Stimulated activated CD8-positive, alpha-beta memory T cell treated with anti-CD3 and anti-CD28 coated beads, Interleukin-4, amount 100 ng/mL, for 4 hours (primary cell): ENCODE measurements around the gene CMC2.

Experiments
- DNase-seq, 2 donors: peaks; one replicate each; pipeline ENCODE4 v3.0.0-alpha.2; 2020; ENCODE audit warnings: low read depth in 2 of 2, low spot score in 1 of 2

CMC2 gene

DNA sequence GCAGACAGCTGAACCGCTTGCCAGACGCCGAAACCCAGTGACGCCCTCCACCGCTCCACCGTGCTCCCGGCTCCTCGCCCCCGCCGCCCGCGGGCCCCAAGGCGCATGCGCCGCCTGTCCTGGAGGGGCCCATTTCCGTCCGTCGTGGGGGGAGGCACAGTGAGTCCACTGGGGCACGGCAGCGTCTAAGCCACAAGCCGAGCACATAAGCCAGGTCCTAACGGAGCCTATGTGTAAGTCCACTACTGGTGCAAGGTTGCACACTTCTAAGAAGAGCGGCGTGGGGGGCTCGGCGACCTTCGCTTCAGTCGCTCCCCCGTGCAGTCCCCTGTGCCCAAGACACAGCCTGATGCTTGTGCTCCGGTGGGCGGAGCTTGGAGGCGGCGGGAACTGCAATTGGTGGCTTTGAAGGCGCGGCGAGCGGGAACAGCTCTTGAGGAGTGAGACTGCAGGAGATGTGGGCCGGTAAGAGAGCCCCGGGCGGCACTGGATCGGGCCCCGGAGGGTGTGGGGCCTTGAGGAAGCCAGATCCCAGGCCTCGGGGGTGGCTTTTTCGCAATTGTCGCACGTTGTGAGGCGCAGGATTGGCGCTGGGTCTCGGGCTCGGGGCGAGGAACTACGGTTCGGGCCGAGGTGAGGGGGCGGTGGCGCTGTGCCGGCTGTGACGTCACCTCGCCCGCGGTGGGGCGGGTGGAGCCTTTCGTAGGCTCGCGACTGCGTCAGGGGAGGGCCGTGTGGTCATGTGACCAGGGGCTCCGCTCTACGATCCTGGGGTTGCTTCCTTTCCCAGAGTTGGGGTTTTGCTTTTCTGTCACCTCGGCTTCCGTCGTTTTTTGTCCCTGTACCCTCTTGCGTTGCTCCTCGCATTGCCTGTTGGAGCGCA is at the start of gene CMC2, which contains the start of gene CENPN:
TSS of gene CMC2 (minus strand) at position 73 of the 883 bp plus-strand sequence. CDS start 9,491 bp downstream, outside the sequence.
TSS of gene CENPN (plus strand) at position 402 of the 883 bp plus-strand sequence. CDS start 4,726 bp downstream, outside the sequence.
- DNase-seq = peak; percentile 93

DNA sequence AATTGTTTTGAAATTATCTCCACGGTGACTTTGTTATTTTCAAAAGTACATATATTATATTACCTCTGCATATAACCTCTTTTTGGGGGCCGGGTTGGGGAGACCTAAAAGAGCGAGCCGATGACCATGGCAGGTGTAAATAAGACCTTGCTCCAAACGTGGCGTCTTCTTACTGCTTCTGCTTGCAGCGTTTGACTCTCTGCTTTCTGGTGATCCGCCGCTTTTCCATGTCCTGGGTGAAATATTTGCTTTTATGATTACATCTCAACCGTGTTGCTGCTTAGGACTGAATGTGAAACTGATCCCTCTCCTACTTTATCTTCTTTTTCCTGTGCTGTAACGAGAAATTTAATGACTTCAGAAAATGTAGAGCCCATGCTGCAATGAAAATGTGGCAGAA is 47.1 kb upstream of the CMC2 start:
- DNase-seq = no peak

DNA sequence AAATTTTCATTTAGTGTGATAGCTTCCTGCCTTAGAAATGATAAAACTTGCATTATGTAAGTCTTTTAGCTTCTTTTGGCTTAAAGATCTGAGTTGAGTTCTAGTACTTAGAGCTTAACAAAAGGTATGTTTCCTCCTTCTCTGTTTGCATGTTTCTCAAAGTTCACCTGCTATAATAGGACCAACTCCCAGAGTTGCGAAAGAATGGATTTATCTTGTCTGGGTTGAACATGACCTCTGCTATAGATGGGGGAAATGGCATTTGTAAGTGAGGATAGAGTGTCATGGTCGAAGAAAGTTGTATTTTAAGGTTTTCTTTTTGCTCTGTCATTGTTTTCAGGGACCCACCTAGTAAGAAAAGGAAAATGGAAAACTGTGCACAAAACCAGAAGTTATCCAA is 36.1 kb upstream of the CMC2 start:
- DNase-seq = no peak

DNA sequence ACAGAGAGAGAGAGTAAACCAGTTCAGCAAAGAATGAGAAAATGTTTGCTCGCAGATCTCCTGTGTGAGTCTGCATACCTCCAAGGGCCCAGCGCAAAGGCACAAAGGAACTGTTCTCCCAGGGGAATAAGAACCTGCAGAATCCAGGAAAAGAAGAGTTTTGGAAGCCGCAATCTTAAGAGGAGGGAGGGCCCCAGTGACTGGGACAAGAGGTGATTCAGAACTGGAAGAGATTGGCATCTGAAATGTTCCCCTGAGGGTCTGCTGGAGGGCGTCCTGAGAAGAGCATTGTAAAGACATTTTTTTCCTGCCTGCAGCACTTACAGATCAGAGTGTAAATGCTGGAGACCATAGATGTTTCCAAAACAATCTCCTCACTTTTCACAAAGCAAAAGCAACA is 35.0 kb upstream of the CMC2 start:
- no peak for DNase-seq

- no peak for DNase-seq
Observed at GRCh38 chr16:81040842-81041241, 34.2 kb upstream of the CMC2 start.

- no peak for DNase-seq
Observed at GRCh38 chr16:81040131-81040530, 33.4 kb upstream of the CMC2 start.

DNA sequence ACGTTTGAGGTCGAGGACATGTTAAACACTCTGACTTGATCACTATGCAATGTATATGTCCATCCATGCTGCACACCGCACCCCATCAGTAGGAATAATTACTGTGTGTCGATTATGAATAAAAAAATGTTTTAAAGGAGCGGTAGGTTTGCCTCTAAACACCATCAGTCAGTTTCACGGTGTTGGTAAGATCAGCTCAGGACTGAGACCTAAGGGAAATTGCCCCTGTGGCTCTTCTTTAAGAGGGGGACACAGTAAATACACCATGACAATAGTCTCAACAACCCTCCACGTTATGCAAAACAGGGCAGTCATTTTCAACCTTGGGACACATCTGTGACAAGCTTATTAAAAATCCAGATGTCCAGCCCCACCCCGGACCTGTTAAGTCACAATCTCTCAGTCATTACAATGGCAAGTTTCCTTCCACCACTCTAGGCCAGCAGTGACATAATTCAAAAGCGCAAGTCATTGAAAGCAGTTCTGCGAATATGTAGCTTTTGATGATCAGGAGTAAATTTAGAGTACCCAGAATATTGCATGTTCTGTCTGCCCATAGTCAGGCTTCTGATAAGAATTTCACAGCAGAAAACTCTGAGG is 30.2 kb upstream of the CMC2 start:
- no peak for DNase-seq

- no peak for DNase-seq
Observed at GRCh38 chr16:81035975-81036750, 29.5 kb upstream of the CMC2 start.

- DNase-seq = peak; percentile 65 to 77
Observed at GRCh38 chr16:81035398-81035974, 28.8 kb upstream of the CMC2 start, which contains the start of gene ATMIN. Gene ATMIN (plus strand): TSS chr16:81035842. CDS start chr16:81035871, 29 bp downstream.

DNA sequence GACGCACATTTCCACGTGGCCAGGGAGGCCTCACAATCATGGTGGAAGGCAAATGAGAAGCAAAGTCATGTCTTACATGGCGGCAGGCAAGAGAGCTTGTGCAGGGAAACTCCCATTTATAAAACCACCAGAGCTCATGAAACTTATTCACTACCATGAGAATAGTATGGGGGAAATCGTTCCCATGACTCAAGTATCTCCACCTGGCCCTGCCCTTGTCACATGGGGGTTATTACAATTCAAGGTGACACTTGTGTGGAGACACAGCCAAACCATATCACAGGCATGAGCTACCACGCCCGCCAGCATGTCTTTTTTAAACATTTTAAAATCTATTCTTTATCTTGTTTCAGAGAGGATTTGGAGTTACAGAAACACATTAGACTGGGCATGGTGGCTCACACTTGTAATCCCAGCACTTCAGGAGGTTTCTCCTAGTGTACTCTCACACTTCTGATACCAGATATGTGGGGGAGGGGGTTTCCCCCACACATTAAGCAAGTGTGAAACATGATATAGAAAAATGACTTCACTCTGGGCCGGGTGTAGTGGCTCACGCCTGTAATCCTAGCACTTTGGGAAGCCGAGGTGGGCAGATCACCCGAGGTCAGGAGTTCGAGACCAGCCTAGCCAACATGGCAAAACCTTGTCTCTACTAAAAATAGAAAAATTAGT is 23.4 kb upstream of the CMC2 start:
- DNase-seq = no peak

GRCh38 chr16:81026429-81026828 is 19.7 kb upstream of the CMC2 start:
- DNase-seq = no peak

GRCh38 chr16:81018496-81018895 is 11.8 kb upstream of the CMC2 start:
- DNase-seq = no peak

GRCh38 chr16:81014672-81015071 is 8.0 kb upstream of the CMC2 start:
- DNase-seq = no peak

- DNase-seq = no peak
Observed at GRCh38 chr16:81012974-81013373, 6.3 kb upstream of the CMC2 start.

DNA sequence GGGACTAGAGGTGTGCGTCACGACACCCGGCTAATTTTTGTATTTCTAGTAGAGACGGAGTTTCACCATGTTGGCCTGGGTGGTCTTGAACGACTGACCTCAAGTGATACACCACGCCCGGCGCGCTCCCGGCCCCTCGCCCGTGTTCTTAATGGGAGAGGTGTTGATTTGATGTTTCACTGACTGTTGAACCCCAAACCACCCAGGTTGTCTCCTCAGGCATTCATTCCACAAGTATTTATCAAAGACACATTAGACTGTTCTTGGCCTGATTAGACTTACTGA is 1.8 kb upstream of the CMC2 start:
- DNase-seq = no peak

DNA sequence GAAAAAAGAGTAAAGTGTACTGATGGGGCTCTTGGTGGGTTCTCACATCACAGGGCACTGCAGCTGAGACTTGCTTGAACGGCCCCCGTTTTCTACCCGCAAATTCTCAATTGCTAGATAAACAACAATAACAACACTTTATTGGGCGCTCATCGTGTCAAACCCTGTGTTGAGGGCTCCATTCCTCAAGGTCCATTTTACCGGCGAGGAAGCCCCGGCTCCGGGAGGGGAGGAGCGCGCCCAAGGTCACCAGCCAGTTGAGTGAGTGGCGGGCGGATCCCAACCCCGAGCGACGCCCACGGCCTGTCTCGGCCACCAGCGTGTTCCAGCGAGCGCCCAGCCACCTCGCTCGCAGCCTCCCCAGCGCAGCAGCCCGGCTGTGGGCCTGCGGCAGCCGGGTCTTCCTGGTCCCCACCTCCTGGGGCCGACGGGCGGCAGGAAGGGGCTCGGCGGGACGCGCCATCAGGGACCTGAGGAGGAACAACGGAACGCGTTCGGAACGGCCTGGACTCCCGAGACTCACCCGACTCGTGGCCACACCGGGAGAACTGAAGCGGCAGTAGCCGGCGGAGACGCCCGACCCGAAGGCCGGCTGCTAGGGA is 373 bp downstream of the CMC2 start:
- DNase-seq = peak in 1 of 2 donors; percentile 58

GRCh38 chr16:81005610-81006161 is 999 bp downstream of the CMC2 start:
- no peak for DNase-seq

DNA sequence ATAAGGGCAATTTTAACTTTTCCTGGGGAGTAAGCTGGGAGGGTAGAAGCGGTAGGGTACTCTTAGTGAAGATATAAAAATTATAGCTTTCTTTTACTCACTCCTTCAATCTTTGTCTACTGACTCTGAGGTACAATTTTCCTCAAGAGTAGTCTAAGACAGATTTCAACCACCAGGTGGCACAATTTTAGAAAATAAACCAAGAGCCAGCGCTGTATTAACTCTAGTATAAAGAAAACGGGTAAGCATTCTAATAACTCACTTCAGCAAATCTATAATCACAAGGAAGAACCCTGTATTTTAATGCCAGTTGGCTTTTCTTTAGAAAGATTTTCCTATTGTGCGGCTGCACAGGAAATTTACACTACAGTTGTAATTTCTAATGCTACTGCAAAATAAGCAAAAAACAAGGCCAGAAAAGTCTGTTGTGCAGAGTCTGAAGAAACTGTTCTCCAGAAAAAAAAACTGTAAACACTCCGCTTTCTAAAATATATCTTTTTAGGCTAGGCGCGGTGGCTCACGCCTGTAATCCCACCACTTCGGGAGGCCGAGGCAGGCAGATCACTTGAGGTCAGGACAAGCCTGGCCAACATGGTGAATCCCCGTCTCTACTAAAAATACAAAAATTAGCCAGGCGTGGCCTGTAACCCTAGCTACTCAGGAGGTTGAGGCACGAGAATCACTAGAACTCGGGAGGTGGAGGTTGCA is 1.9 kb downstream of the CMC2 start:
- DNase-seq = no peak

GRCh38 chr16:81003610-81004460 is 2.9 kb downstream of the CMC2 start:
- DNase-seq = no peak
